Measurements from ENCODE around the gene ROR2.

GRCh38 chr9:91720751-91721705, 229.0 kb downstream of the ROR2 start:
- no peak for TF ChIP-seq CTCF (IDR thresholded peaks at IDR 0.05; ENCODE audit: extremely low read depth in 1 of 2, insufficient read depth in 1 of 2, low read depth in 1 of 2, low read length in 2 of 2)
- TF ChIP-seq EZH2 (IDR thresholded peaks at IDR 0.05; ENCODE audit: borderline replicate concordance, low read depth, low read length, severe bottlenecking): no peak
- no peak for TF ChIP-seq POLR2A (IDR thresholded peaks at IDR 0.05; ENCODE audit: low read depth, low read length)
- TF ChIP-seq MYC (IDR thresholded peaks at IDR 0.05; ENCODE audit: low read depth, low read length): no peak

Data from endothelial cell of umbilical vein (primary cell).